SW 1271 (cell line): ENCODE results near the gene DBT.
A peak's percentile ranks its signal among the peaks of the same experiment; 100 is the strongest.
"Not testable (repeated sequence)": the region's sequence is repeated elsewhere in the genome, so short reads cannot be mapped to it uniquely, and the experiment has no call there.

Source experiments
- DNase-seq, 2 experiments: peaks; one replicate each; lab custom pipeline; 2025; lab: John Stamatoyannopoulos, UW

DBT gene

GRCh38 chr1:100249537-100250257 lies at the start of gene DBT:
Gene DBT, minus strand, starts transcription at chr1:100249834. Its CDS starts 14 bp downstream, at chr1:100249820.
- DNase-seq = peak; percentile 87 to 91

- no peak for DNase-seq
Observed at GRCh38 chr1:100298512-100298911, 48.9 kb upstream of the DBT start.

GRCh38 chr1:100296997-100297396 lies 47.4 kb upstream of the DBT start:
- not testable (repeated sequence) for DNase-seq

- DNase-seq = no peak
Observed at GRCh38 chr1:100296140-100296539, 46.5 kb upstream of the DBT start.

- no peak for DNase-seq
Observed at GRCh38 chr1:100292711-100293110, 43.1 kb upstream of the DBT start.

- DNase-seq = no peak
Observed at GRCh38 chr1:100290291-100290690, 40.7 kb upstream of the DBT start.

- no peak for DNase-seq
Observed at GRCh38 chr1:100287162-100287561, 37.5 kb upstream of the DBT start.

- no peak for DNase-seq
Observed at GRCh38 chr1:100284591-100284990, 35.0 kb upstream of the DBT start.

- no peak for DNase-seq
Observed at GRCh38 chr1:100279954-100280682, 30.5 kb upstream of the DBT start.

GRCh38 chr1:100279358-100279923 lies 29.8 kb upstream of the DBT start:
- DNase-seq = no peak

GRCh38 chr1:100277866-100278265 lies 28.2 kb upstream of the DBT start:
- no peak for DNase-seq

GRCh38 chr1:100268202-100268601 lies 18.6 kb upstream of the DBT start:
- DNase-seq = no peak

- DNase-seq = no peak
Observed at GRCh38 chr1:100267284-100267683, 17.6 kb upstream of the DBT start.

- no peak for DNase-seq
Observed at GRCh38 chr1:100266741-100267140, 17.1 kb upstream of the DBT start.

GRCh38 chr1:100265931-100266740 lies 16.5 kb upstream of the DBT start, which contains the start of gene RTCA:
Gene RTCA, plus strand, starts transcription at chr1:100266216. Its CDS starts 160 bp downstream, at chr1:100266376.
- DNase-seq = peak; percentile 48 to 78

- DNase-seq = peak in 1 of 2 experiments; percentile 52
Observed at GRCh38 chr1:100265562-100265930, 15.9 kb upstream of the DBT start.

GRCh38 chr1:100264081-100264480 lies 14.4 kb upstream of the DBT start:
- DNase-seq = not testable (repeated sequence)

- no peak for DNase-seq
Observed at GRCh38 chr1:100261686-100262085, 12.1 kb upstream of the DBT start.

- DNase-seq = not testable (repeated sequence)
Observed at GRCh38 chr1:100258427-100258826, 8.8 kb upstream of the DBT start.

GRCh38 chr1:100256273-100256672 lies 6.6 kb upstream of the DBT start:
- not testable (repeated sequence) for DNase-seq

GRCh38 chr1:100253552-100253951 lies 3.9 kb upstream of the DBT start:
- DNase-seq = no peak

- DNase-seq = no peak
Observed at GRCh38 chr1:100252901-100253300, 3.3 kb upstream of the DBT start.
